GM19397 (cell line): ENCODE results near the gene PRSS53.
"Not testable (repeated sequence)": the region's sequence is repeated elsewhere in the genome, so short reads cannot be mapped to it uniquely, and the experiment has no call there.

Source experiments
- ATAC-seq: cut with Tn5 transposase; IDR thresholded peaks from one replicate; pipeline ENCODE4 v1.9.1; 2021; ENCODE audit warnings: mild to moderate bottlenecking, moderate library complexity; ENCODE audit not compliant: unreplicated experiment

The PRSS53 gene

GRCh38 chr16:31118223-31119155 lies 29.7 kb upstream of the PRSS53 start:
- no peak for ATAC-seq

- peak; percentile 88 for ATAC-seq
These were observed 28.9 kb upstream of the PRSS53 start, which contains the start of gene KAT8 for GRCh38 chr16:31117384-31118222. Gene KAT8 (plus strand): TSS chr16:31117664. CDS start chr16:31117682, 18 bp downstream.

- no peak for ATAC-seq
These were observed 25.7 kb upstream of the PRSS53 start for GRCh38 chr16:31114468-31114867.

GRCh38 chr16:31113121-31114120 lies 24.7 kb upstream of the PRSS53 start:
- ATAC-seq = no peak

GRCh38 chr16:31112711-31113110 lies 24.0 kb upstream of the PRSS53 start:
- ATAC-seq = no peak

GRCh38 chr16:31111881-31112466 lies 23.2 kb upstream of the PRSS53 start:
- no peak for ATAC-seq

- ATAC-seq = no peak
These were observed 21.6 kb upstream of the PRSS53 start for GRCh38 chr16:31110106-31111034.

GRCh38 chr16:31109622-31110021 lies 20.9 kb upstream of the PRSS53 start:
- ATAC-seq = no peak

- ATAC-seq = peak; percentile 10
These were observed 20.2 kb upstream of the PRSS53 start for GRCh38 chr16:31108794-31109558.

GRCh38 chr16:31108035-31108793 lies 19.5 kb upstream of the PRSS53 start, which contains the start of gene BCKDK:
Gene BCKDK (plus strand): TSS chr16:31108386. CDS start chr16:31109224, 838 bp downstream.
- ATAC-seq = peak; percentile 85

GRCh38 chr16:31107465-31107867 lies 18.7 kb upstream of the PRSS53 start:
- ATAC-seq = no peak

GRCh38 chr16:31106509-31107464 lies 18.0 kb upstream of the PRSS53 start:
- ATAC-seq = no peak

GRCh38 chr16:31105677-31106213 lies 17.0 kb upstream of the PRSS53 start:
- peak; percentile 44 for ATAC-seq

- not testable (repeated sequence) for ATAC-seq
These were observed 12.3 kb upstream of the PRSS53 start for GRCh38 chr16:31100876-31101641.
